Stimulated activated CD4-positive, alpha-beta T cell treated with anti-CD3 and anti-CD28 coated beads, Interleukin-12 subunit alpha, Interleukin-12 subunit beta, amount 100 ng/mL, for 48 hours (primary cell): ENCODE results near the gene ALAS1.

ENCODE experiments used
- DNase-seq, 3 donors: peaks; one replicate each; pipeline ENCODE4 v3.0.0-alpha.2; 2020; ENCODE audit warnings: low read depth in 2 of 3, low spot score in 1 of 3

ALAS1 gene

GRCh38 chr3:52198643-52199608 is 966 bp downstream of the ALAS1 start:
- no peak for DNase-seq

GRCh38 chr3:52200981-52201679 is 3.2 kb downstream of the ALAS1 start:
- no peak for DNase-seq

- no peak for DNase-seq
These were observed 4.6 kb downstream of the ALAS1 start for GRCh38 chr3:52202384-52203077.

GRCh38 chr3:52203701-52204100 is 5.7 kb downstream of the ALAS1 start:
- no peak for DNase-seq

GRCh38 chr3:52204337-52205073 is 6.5 kb downstream of the ALAS1 start:
- no peak for DNase-seq

- no peak for DNase-seq
These were observed 7.9 kb downstream of the ALAS1 start for GRCh38 chr3:52205727-52206372.

- DNase-seq: no peak
These were observed 10.6 kb downstream of the ALAS1 start for GRCh38 chr3:52208556-52208955.

GRCh38 chr3:52210037-52210436 is 12.1 kb downstream of the ALAS1 start:
- DNase-seq: no peak

GRCh38 chr3:52210550-52211046 is 12.6 kb downstream of the ALAS1 start:
- no peak for DNase-seq

- DNase-seq: no peak
These were observed 13.4 kb downstream of the ALAS1 start for GRCh38 chr3:52211268-52211891.

GRCh38 chr3:52213005-52213404 is 15.0 kb downstream of the ALAS1 start:
- no peak for DNase-seq

GRCh38 chr3:52213901-52214300 is 15.9 kb downstream of the ALAS1 start:
- DNase-seq: no peak

GRCh38 chr3:52215351-52215750 is 17.4 kb downstream of the ALAS1 start:
- no peak for DNase-seq

- no peak for DNase-seq
These were observed 18.8 kb downstream of the ALAS1 start for GRCh38 chr3:52216585-52217408.

GRCh38 chr3:52217409-52217805 is 19.4 kb downstream of the ALAS1 start:
- no peak for DNase-seq

- DNase-seq: no peak
These were observed 20.1 kb downstream of the ALAS1 start for GRCh38 chr3:52218026-52218425.

GRCh38 chr3:52218454-52218853 is 20.5 kb downstream of the ALAS1 start:
- DNase-seq: no peak

GRCh38 chr3:52218937-52219650 is 21.1 kb downstream of the ALAS1 start:
- no peak for DNase-seq
